ENCODE results near the gene GDPD2.
"Not testable (repeated sequence)": the region's sequence is repeated elsewhere in the genome, so short reads cannot be mapped to it uniquely, and the experiment has no call there.

Gene GDPD2, protein sequence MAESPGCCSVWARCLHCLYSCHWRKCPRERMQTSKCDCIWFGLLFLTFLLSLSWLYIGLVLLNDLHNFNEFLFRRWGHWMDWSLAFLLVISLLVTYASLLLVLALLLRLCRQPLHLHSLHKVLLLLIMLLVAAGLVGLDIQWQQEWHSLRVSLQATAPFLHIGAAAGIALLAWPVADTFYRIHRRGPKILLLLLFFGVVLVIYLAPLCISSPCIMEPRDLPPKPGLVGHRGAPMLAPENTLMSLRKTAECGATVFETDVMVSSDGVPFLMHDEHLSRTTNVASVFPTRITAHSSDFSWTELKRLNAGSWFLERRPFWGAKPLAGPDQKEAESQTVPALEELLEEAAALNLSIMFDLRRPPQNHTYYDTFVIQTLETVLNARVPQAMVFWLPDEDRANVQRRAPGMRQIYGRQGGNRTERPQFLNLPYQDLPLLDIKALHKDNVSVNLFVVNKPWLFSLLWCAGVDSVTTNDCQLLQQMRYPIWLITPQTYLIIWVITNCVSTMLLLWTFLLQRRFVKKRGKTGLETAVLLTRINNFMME

DNA sequence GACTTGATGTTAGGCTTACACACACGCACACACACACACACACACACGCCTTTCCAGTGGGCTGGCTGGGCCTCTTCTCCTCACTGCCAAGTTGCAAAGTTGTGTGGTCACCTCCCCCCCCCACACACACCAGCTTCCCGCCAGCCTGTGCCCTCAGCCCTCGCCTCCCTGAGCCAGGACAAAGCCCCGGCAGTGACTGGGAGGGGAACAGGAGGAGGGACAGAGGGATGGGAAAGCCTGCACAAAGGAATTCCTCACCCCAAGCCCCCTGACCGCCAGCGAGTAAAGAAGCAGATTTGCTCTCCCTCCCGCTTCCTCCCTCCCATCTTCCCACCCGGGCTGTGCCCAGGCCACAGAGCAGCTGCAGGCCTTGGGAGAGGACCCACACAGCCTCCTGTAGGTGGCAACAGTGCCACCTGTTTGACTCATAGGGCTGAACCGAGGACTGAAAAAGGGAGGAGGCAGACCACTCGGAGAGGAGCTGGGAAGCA lies at the start of gene GDPD2:
TSS of gene GDPD2 (plus strand) at position 464 of the 491 bp plus-strand sequence. CDS start 1,671 bp downstream, outside the sequence.
- no peak for FAIRE-seq

- no peak for FAIRE-seq
Measured at GRCh38 chrX:70386235-70386634, 36.9 kb upstream of the GDPD2 start.

- no peak for FAIRE-seq
Measured at GRCh38 chrX:70398899-70399298, 24.2 kb upstream of the GDPD2 start.

- FAIRE-seq: not testable (repeated sequence)
Measured at GRCh38 chrX:70400181-70400580, 22.9 kb upstream of the GDPD2 start.

DNA sequence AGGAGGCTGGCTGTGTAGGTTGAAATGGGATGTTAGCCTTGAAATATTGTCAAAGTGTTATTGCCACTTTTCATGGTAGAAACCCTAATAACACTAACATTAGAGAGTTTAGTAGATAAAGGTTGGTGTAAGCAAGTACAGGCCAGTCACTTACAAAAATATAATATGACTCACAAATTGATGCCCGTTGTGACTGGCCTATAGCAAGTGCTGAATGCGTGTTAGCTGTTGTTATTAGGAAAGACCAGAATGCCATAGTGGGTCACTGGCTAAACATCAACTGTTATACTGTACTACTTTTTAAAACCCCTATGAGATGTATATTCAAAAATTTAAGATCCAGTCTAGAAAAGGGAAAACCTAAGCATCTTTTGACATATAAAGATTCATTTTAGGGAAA lies 20.4 kb upstream of the GDPD2 start:
- FAIRE-seq: no peak

DNA sequence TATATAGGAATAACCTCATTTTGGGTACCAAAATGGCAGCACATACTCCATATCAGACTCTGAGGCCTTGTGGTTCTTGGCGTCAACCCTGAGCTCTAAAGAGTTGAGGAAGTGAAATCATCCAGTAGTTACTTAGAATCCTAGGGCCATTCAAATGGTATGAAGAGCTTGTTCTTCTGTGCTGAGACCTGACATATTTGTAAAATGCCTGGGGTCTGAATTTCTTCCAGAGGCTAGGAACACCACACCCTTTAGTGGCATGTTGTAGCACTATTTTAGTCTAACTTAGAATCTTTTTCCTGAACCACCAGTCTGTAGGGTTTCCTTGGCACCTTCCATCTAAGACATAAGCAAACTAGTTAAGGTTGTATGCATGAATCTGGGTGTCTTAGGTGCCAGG lies 18.1 kb upstream of the GDPD2 start:
- no peak for FAIRE-seq

- no peak for FAIRE-seq
Measured at GRCh38 chrX:70410921-70411320, 12.2 kb upstream of the GDPD2 start.

DNA sequence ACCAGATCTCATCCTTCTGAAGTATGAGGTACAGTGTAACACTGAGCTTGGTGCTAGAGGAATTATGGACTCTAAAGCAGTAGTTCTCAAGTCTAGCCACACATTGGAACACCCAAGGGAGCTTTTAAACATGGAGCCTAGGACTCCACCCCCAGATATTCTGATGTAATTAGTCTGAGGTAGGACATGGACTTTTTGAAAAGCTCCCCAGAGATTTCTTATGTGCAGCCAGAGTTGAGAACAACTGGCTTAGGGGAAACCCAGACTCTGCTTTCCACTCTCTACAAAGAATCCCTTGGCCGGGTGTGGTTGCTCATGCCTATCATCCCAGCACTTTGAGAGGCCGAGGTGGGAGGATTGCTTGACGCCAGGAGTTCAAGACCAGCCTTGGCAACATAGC lies 11.6 kb upstream of the GDPD2 start:
- no peak for FAIRE-seq

- no peak for FAIRE-seq
Measured at GRCh38 chrX:70421618-70422017, 1.5 kb upstream of the GDPD2 start.

DNA sequence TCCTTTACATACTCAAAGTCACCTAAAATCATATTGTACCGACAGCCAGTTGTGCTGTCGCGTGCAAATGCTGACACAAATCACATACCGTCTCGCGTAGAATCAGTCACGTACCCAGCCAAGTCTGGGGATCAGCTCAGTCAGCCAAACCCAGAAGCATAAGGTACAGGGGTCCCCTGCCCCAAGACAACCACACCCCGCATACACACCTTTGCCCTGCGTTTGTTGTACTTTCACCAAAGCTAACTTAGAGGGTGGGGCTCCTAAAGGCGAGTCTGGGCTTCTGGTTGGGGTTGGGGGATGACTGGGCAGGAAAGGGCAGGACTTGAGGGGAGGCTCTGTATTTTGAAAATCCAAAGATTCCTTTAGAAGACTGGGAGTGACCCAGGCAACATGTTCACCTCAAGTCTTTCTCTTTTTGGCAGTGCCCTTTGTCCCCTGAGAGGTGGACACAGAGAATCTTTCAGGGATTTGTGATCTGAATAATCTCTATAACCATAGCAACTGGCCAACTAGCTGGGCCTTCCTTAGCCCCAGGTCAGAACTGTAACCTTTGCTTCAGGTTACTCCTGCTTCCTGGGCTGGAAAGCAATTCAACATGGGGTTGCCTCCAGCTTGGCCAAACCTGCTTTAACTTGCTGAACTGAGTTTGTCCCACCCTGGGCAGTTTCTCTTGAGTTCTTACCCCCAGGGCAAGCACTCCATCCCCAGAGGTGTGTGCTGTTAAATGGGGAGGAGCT lies 992 bp downstream of the GDPD2 start:
- no peak for FAIRE-seq

DNA sequence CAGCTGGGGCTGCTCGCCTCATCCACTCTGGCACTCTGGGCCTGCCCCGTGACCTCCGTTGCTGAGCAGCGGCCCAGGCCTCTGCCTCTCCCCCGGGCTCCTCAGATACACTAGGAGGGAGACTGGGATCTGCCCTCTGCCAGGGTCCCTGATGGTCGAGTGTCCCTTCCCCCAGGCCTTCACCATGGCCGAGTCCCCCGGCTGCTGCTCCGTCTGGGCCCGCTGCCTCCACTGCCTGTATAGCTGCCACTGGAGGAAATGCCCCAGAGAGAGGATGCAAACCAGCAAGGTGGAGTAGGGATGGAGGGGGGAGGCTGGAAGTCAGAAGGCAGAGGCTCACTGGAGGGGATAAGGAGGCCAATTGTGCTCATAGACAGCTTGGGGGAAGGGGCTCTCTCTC lies 1.7 kb downstream of the GDPD2 start:
- FAIRE-seq: no peak

GRCh38 chrX:70426286-70427278 lies 3.5 kb downstream of the GDPD2 start:
- no peak for FAIRE-seq

- FAIRE-seq: no peak
Measured at GRCh38 chrX:70427365-70427764, 4.3 kb downstream of the GDPD2 start.

GRCh38 chrX:70429759-70430158 lies 6.6 kb downstream of the GDPD2 start:
- FAIRE-seq: no peak

DNA sequence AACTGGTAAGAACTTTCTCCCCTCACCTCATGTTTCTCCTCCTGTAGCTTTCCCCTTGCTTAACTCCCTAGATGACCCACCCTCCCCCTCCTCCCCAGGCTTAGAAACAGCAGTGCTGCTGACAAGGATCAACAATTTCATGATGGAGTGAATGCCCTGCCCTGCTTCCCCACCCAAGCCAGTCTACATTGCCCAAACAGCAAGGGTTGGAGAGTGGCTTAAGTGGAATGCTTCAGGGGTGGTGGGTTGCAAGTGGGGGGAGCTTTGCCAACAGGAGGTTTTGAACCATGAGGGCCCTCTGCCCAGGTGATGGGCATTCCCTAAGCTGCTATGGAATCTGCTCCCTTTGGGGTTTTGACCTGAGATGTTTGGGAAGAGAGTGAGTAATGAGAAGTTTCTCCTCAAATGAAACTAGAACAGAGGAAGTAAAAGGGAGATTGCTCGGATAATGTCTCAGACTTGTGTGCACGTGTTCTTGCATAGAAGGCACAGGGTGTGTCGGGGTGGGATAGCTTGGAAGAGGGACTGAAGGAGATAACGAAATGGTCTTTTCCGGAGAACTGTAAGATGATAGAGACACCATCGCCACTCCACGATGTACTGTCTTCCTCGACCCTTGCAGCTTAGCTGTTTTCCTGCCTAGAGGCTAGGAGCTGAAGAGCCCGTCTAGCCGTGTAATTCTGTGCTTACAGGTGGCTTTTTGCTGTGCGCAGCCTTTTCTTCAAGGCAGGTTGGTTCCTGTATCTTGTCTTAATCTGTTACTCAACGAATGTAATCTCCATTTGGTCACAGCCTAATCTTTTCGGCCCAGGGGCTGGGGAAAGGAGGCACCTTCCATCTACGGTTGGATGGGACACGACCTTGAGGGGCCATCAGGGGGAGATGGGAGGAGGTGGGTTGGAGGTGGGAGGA lies 10.1 kb downstream of the GDPD2 start:
- FAIRE-seq: no peak

DNA sequence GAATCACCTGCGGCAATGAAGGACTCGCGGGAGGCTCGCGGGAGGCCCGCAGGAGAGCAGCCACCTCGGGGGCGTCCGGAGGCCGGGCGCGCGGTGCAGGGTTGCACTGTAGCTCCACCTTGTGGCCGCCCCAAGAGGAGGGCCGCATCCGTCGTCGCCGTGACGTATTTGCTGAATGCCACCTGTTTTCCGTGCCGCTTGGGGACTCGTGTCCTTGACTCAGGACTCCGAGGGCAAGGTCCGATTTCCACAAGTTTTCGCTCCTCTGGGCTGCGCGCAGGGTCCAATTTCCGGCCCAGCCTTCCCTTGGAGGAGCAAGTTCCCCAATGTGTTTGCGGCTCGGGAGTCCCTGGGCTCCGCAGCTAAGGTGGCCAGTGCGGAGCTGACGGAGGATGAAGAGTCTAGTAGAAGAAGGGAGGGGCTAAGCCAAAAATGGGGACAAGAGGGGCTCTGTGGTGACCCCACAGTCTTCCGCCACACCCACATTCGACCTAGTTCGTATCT lies 10.8 kb downstream of the GDPD2 start:
- no peak for FAIRE-seq

- peak; percentile 49 for FAIRE-seq
Measured at GRCh38 chrX:70434352-70434866, 11.3 kb downstream of the GDPD2 start.

DNA sequence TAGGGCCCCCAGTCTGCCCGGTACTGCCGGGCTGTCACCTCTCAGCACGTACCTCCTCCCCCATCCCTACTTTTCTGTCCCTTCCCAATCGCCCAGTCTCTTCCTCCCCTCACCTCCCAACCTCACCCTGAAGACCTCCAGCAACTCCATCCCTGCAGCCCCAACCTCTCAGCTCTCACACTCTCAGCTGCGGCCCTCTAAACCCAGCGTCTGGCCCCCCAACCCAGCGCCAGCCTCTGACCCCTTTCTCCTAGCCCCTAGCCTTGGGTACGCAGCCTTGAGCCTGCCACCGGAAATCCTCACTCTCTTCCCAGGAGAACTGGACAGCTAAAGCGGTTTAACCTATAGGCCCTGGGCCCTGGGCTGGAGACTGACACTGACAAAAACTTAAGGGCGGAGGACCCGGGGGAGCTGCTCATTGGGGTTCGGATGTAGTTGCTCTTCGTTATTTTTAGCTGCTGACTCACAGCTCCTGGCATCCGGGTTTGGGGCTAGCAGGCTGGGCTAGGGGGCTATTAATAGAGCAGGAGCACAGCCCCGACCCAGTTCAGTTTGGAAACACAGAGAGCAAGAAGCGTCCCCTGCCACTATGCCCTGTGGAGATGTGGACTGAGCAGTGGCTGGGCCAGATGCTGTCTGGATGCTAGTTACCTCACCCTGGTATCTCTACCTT lies 11.9 kb downstream of the GDPD2 start:
- no peak for FAIRE-seq

GRCh38 chrX:70436343-70436742 lies 13.2 kb downstream of the GDPD2 start:
- FAIRE-seq: no peak

DNA sequence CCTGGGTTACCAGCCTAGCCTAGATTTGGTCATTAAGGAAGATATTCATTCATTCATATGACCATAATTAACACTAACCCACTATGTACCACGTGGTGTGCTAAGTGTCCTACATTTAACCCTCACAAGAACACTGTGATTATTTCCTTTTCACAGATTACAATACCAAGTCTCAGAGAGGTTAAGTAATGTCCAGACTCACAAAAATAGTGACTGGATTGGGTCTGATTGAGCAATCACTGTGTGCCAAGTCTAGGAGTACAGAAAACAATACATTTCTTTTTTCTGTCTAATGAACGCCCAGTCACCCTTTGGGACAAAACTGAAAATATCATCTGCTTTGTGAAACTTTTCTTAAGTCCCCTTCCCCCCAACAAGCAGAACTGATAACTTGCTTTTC lies 13.9 kb downstream of the GDPD2 start:
- FAIRE-seq: no peak

Measured in islet of Langerhans (tissue), 1 donor.